BLaER1 treated with 17β-estradiol and CSF1 and Interleukin-3, amounts not matched to agents 10 nM and 100 nM (cell line): ENCODE data around the gene BATF3.

Experiments
- H3K27ac ChIP-seq, 11 experiments: shearing (Covaris generic); formaldehyde crosslinking; 2 replicates each; pipeline ENCODE4 v1.8.1; 2022
- H3K27me3 ChIP-seq, 11 experiments: shearing (Covaris generic); formaldehyde crosslinking; 2 replicates each; pipeline ENCODE4 v1.8.1; 2022
- H3K36me3 ChIP-seq, 11 experiments: shearing (Covaris generic); formaldehyde crosslinking; 2 replicates each; pipeline ENCODE4 v1.8.1; 2022
- H3K4me1 ChIP-seq, 10 experiments: shearing (Covaris generic); formaldehyde crosslinking; 2 replicates each; pipeline ENCODE4 v1.8.1; 2022
- H3K4me2 ChIP-seq, 11 experiments: shearing (Covaris generic); formaldehyde crosslinking; 2 replicates each; pipeline ENCODE4 v1.8.1; 2022
- H3K4me3 ChIP-seq, 10 experiments: shearing (Covaris generic); formaldehyde crosslinking; 2 replicates each; pipeline ENCODE4 v1.8.1; 2022
- H3K9ac ChIP-seq, 11 experiments: shearing (Covaris generic); formaldehyde crosslinking; 2 replicates each; pipeline ENCODE4 v1.8.1; 2022
- H3K9me3 ChIP-seq, 11 experiments: shearing (Covaris generic); formaldehyde crosslinking; replicated peaks in 1 of 11; 2 replicates each; pipeline ENCODE4 v1.8.1; 2022
- H4K20me1 ChIP-seq, 11 experiments: shearing (Covaris generic); formaldehyde crosslinking; 2 replicates each; pipeline ENCODE4 v1.8.1; 2022
- Cebpa-rat ChIP-seq, 11 experiments: shearing (Covaris generic); IDR thresholded peaks; 2 replicates each; pipeline ENCODE4 v1.8.1; 2022

BATF3 gene

DNA sequence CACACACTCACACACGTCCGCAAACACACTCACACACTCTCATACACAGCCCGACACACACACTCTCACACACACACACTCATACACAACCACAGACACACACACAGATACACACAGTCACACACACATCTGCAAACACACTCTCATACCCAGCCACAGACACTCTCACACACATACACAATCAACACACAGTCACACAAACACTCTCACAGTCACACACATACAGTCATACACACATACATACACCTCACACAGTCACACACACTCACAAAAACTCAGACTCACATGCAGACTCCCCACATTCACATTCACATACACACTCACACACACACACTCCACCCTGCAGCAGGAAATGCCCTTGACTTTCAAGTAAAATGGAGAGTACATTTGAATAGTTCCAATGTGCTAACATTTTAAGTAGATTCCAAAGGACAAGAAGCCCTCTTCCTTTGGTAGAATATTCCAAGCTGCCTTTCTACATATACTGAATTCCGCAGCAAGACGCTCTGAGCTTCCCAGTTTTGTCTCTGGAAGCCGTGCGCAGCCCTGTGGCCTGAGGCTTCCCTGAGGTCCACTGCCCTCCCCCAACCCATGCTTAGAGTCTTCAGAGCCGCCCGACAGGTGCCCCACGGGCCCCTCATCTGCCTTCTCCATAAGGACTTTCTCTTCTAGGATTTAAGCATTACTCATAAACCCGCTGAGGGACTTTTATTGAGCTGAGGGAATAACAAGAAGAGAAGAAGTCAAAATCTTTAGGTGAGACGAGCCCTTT, 9.7 kb downstream of the BATF3 start:
- Histone ChIP-seq H3K9ac (no peak overlapping the region), H3K9me3 (no peaks in the 10 kb centered on the region), H3K4me3 (no peak overlapping the region), H3K4me1 (peaks cover 5 to 52% (median 25%) of the 10 kb centered on the region in 10 experiments; a peak in 16 of 20 replicates), H4K20me1 (peaks cover 0 to 5% (median 0%) of the 10 kb centered on the region in 11 experiments; a peak in 1 of 22 replicates), H3K4me2 (no peak overlapping the region), H3K36me3 (peaks cover 8 to 67% (median 42%) of the 10 kb centered on the region in 11 experiments; a peak in 20 of 22 replicates), H3K27me3 (no peaks in the 10 kb centered on the region), H3K27ac (no peak overlapping the region)
- TF ChIP-seq Cebpa-rat (IDR thresholded peaks at IDR 0.05): no peak

GRCh38 chr1:212689196-212689725, 10.4 kb downstream of the BATF3 start:
- Histone ChIP-seq H3K27me3 (no peaks in the 10 kb centered on the region), H4K20me1 (peaks cover 0 to 5% (median 0%) of the 10 kb centered on the region in 11 experiments; a peak in 1 of 22 replicates), H3K27ac (no peak overlapping the region), H3K4me3 (no peak overlapping the region), H3K4me1 (peaks cover 5 to 59% (median 31%) of the 10 kb centered on the region in 10 experiments; a peak in 16 of 20 replicates), H3K9ac (no peak overlapping the region), H3K36me3 (peaks cover 8 to 66% (median 36%) of the 10 kb centered on the region in 11 experiments; a peak in 20 of 22 replicates), H3K4me2 (0 out of 22 replicates have a peak overlapping the region, but pooled peaks of 1 of the 11 experiments have one; percentile 7), H3K9me3 (no peaks in the 10 kb centered on the region)
- no peak for TF ChIP-seq Cebpa-rat (IDR thresholded peaks at IDR 0.05)

GRCh38 chr1:212688341-212689047, 11.1 kb downstream of the BATF3 start:
- Histone ChIP-seq H3K27me3 (no peaks in the 10 kb centered on the region), H3K4me1 (peaks cover 11 to 67% (median 39%) of the 10 kb centered on the region in 10 experiments), H3K9ac (no peak overlapping the region), H3K36me3 (peaks cover 8 to 59% (median 29%) of the 10 kb centered on the region in 11 experiments; a peak in 19 of 22 replicates), H3K4me3 (no peak overlapping the region), H3K27ac (no peak overlapping the region), H4K20me1 (peaks cover 0 to 5% (median 0%) of the 10 kb centered on the region in 11 experiments; a peak in 1 of 22 replicates), H3K4me2 (peak overlapping the region in 5 of 11 experiments; percentile 13 to 36 (median 22); a peak in 4 of 22 replicates), H3K9me3 (no peaks in the 10 kb centered on the region)
- TF ChIP-seq Cebpa-rat (IDR thresholded peaks at IDR 0.05): no peak

- no peaks in the 10 kb centered on the region for H3K27me3 ChIP-seq
- H3K36me3 ChIP-seq: peaks cover 1 to 52% (median 23%) of the 10 kb centered on the region in 11 experiments; a peak in 19 of 22 replicates
- no peaks in the 10 kb centered on the region for H3K9me3 ChIP-seq
- no peak overlapping the region for H3K9ac ChIP-seq
- no peak for TF ChIP-seq Cebpa-rat (IDR thresholded peaks at IDR 0.05)
- peak overlapping the region in 8 of 11 experiments; percentile 12 to 36 (median 22); a peak in 7 of 22 replicates for H3K4me2 ChIP-seq
- peaks cover 18 to 70% (median 44%) of the 10 kb centered on the region in 10 experiments for H3K4me1 ChIP-seq
- H3K4me3 ChIP-seq: no peak overlapping the region
- no peak overlapping the region for H3K27ac ChIP-seq
- H4K20me1 ChIP-seq: peaks cover 0 to 5% (median 0%) of the 10 kb centered on the region in 11 experiments; a peak in 1 of 22 replicates
Measured at GRCh38 chr1:212687811-212688210, 11.8 kb downstream of the BATF3 start.

GRCh38 chr1:212686591-212686990, 13.0 kb downstream of the BATF3 start:
- Histone ChIP-seq H3K4me2 (peak overlapping the region in 4 of 11 experiments; percentile 88 to 95 (median 92); a peak in 8 of 22 replicates), H4K20me1 (peaks cover 0 to 5% (median 0%) of the 10 kb centered on the region in 11 experiments; a peak in 1 of 22 replicates), H3K4me3 (no peak overlapping the region), H3K36me3 (peaks cover 0 to 43% (median 17%) of the 10 kb centered on the region in 11 experiments; a peak in 16 of 22 replicates), H3K4me1 (peaks cover 15 to 82% (median 53%) of the 10 kb centered on the region in 10 experiments), H3K27me3 (no peaks in the 10 kb centered on the region), H3K27ac (peak overlapping the region in 2 of 11 experiments; percentile 13 to 83; a peak in 2 of 22 replicates), H3K9ac (no peak overlapping the region), H3K9me3 (no peaks in the 10 kb centered on the region)
- TF ChIP-seq Cebpa-rat (IDR thresholded peaks at IDR 0.05): no peak

GRCh38 chr1:212686069-212686468, 13.6 kb downstream of the BATF3 start:
- Histone ChIP-seq H3K27me3 (no peaks in the 10 kb centered on the region), H3K27ac (peak overlapping the region in 3 of 11 experiments; percentile 13 to 85 (median 83); a peak in 2 of 22 replicates), H3K9me3 (no peaks in the 10 kb centered on the region), H3K9ac (no peak overlapping the region), H3K4me1 (peaks cover 15 to 87% (median 53%) of the 10 kb centered on the region in 10 experiments), H3K4me3 (no peak overlapping the region), H3K36me3 (peaks cover 0 to 43% (median 17%) of the 10 kb centered on the region in 11 experiments; a peak in 16 of 22 replicates), H4K20me1 (peaks cover 0 to 5% (median 0%) of the 10 kb centered on the region in 11 experiments; a peak in 1 of 22 replicates), H3K4me2 (peak overlapping the region in 6 of 11 experiments; percentile 34 to 95 (median 90); a peak in 8 of 22 replicates)
- no peak for TF ChIP-seq Cebpa-rat (IDR thresholded peaks at IDR 0.05)

- Histone ChIP-seq H3K36me3 (peaks cover 0 to 43% (median 17%) of the 10 kb centered on the region in 11 experiments; a peak in 16 of 22 replicates), H3K9ac (peak overlapping the region in 3 of 11 experiments; percentile 22 to 38 (median 32); a peak in 3 of 22 replicates), H3K27me3 (no peaks in the 10 kb centered on the region), H4K20me1 (0 out of 22 replicates have a peak, but pooled peaks cover 0 to 5% (median 0%) of the 10 kb centered on the region in 11 experiments), H3K4me1 (peaks cover 15 to 94% (median 53%) of the 10 kb centered on the region in 10 experiments), H3K4me3 (no peak overlapping the region), H3K27ac (peak overlapping the region in 6 of 11 experiments; percentile 1 to 85 (median 82); a peak in 9 of 22 replicates), H3K4me2 (peak overlapping the region in 6 of 11 experiments; percentile 34 to 95 (median 90); a peak in 11 of 22 replicates), H3K9me3 (no peaks in the 10 kb centered on the region)
- no peak for TF ChIP-seq Cebpa-rat (IDR thresholded peaks at IDR 0.05)
Measured at GRCh38 chr1:212685429-212685828, 14.2 kb downstream of the BATF3 start.

GRCh38 chr1:212684521-212685090, 15.0 kb downstream of the BATF3 start:
- Histone ChIP-seq H3K9ac (peak overlapping the region in 2 of 11 experiments; percentile 32 to 38; a peak in 2 of 22 replicates), H3K27ac (peak overlapping the region; percentile 1 to 85 (median 74); a peak in 15 of 22 replicates), H4K20me1 (0 out of 22 replicates have a peak, but pooled peaks cover 0 to 5% (median 0%) of the 10 kb centered on the region in 11 experiments), H3K4me1 (peaks cover 15 to 99% (median 55%) of the 10 kb centered on the region in 10 experiments), H3K27me3 (no peaks in the 10 kb centered on the region), H3K4me3 (no peak overlapping the region), H3K36me3 (peaks cover 0 to 43% (median 17%) of the 10 kb centered on the region in 11 experiments; a peak in 16 of 22 replicates), H3K9me3 (no peaks in the 10 kb centered on the region), H3K4me2 (peak overlapping the region in 9 of 11 experiments; percentile 70 to 95 (median 86); a peak in 15 of 22 replicates)
- no peak for TF ChIP-seq Cebpa-rat (IDR thresholded peaks at IDR 0.05)
